ENCODE results near the gene SENP8.

The SENP8 gene

DNA sequence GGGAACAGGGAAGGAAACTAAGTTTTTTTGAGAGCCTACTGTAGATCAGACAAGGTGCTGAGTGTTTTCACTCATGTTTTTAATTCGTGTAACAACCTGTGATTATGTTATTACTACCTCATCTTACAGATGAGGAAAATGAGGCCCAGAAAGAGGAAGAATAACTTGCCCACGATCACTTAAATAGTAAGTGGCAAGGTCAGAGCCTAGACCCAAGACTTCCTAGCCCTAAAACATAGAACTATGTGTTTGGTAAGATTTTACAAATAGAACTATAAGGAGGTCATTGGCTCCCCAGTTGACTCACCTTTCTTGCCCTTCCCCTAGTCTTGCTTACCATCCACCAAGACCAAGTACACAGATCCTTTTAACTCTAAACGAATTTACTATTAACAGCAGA lies 13.7 kb downstream of the SENP8 start:
- H3K27me3 Mint-ChIP-seq (ENCODE audit: low read depth) = peaks cover 4% of the 10 kb centered on the region
- no peaks in the 10 kb centered on the region for H3K9me3 Mint-ChIP-seq
- H3K27ac Mint-ChIP-seq = no peak overlapping the region
- no peaks in the 10 kb centered on the region for H3K36me3 Mint-ChIP-seq (ENCODE audit: low read depth)
- no peak overlapping the region for H3K4me3 Mint-ChIP-seq
- H3K4me1 Mint-ChIP-seq (ENCODE audit: low read depth) = no peaks in the 10 kb centered on the region

DNA sequence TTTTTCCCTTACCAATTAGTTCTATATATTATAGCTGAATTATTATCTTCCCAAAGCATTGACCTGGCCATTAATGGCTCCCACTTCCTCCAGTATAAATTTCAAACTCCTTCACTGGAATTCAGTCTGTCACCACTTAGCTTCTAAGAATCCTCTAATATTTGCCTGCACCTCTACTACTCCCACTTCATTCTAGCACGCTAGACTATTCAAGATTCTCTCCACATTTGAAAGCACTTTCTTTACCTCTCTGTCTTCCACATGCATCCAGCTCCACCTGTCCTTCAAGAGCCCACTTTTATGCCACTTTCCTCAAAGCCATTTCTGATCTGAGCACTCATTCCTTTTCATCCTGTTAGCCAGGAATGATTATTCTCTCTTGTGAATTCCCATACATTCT lies 15.0 kb downstream of the SENP8 start:
- no peaks in the 10 kb centered on the region for H3K9me3 Mint-ChIP-seq
- H3K27me3 Mint-ChIP-seq (ENCODE audit: low read depth) = peaks cover 4% of the 10 kb centered on the region
- no peak overlapping the region for H3K27ac Mint-ChIP-seq
- H3K36me3 Mint-ChIP-seq (ENCODE audit: low read depth) = no peaks in the 10 kb centered on the region
- H3K4me3 Mint-ChIP-seq = no peak overlapping the region
- H3K4me1 Mint-ChIP-seq (ENCODE audit: low read depth) = no peaks in the 10 kb centered on the region

DNA sequence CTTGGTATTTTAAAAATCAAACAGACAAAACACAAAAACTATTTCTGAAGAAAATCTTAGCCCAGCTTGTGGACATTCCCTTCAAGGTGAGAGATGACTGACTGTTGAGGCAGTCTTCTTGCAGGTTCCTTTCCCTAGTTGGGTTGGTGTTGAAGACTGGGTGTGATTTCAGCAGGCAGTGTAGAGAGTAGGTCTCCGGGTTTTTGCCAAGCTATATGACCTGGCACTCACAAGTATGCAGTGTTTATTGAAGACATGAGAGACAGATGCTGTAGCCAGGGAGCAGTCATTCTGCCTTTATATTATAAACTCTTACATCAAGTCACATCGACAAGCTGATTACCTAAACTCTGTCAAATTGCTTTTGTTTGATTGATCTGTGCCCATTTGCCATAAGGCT lies 17.5 kb downstream of the SENP8 start:
- Mint-ChIP-seq H3K9me3 (no peaks in the 10 kb centered on the region), H3K4me1 (ENCODE audit: low read depth) (no peaks in the 10 kb centered on the region), H3K36me3 (ENCODE audit: low read depth) (no peaks in the 10 kb centered on the region), H3K4me3 (no peak overlapping the region), H3K27ac (no peak overlapping the region), H3K27me3 (ENCODE audit: low read depth) (peaks cover 4% of the 10 kb centered on the region)

DNA sequence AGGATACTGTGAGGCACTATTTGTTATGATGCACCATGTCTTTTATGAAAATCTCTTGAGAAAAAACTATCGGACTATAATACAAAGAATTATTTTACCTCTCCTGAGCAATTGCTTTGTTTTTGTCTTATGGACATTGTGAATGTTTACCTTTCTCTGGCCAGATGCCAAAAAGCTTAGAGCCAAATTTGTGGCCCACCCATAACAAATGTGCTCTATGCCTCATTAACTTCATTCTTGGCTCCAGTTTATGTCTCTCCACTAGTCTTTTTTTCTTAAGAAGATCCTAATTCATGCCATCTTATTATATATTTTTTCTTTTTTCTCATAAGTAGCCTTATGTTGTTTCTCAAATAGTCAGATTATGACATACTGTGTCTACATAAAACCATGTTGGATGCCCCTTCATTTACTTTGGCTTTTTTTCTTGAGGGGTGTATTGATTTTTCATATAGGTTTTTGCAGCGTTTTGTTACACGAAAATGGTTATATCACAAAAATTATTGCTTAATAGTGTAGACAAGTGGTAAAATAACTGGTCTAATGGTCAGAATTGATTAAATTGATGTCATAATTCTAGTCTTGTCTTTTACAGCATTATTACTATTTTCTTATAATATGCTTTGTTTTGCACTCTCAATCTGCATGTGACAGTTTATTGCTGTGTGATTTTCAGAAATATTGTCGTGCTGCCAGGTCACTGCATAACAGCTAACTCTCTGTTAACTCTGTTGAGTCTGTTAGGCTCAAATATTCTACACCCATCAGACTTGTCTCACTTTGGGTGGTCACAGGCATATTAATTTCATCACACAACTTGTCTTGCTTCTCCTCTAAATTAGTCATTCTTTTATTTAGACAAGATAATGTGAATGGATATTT lies 18.2 kb downstream of the SENP8 start:
- Mint-ChIP-seq H3K27me3 (ENCODE audit: low read depth) (peaks cover 4% of the 10 kb centered on the region), H3K4me1 (ENCODE audit: low read depth) (peaks cover 1% of the 10 kb centered on the region), H3K4me3 (no peak overlapping the region), H3K27ac (no peak overlapping the region), H3K36me3 (ENCODE audit: low read depth) (no peaks in the 10 kb centered on the region), H3K9me3 (no peaks in the 10 kb centered on the region)

- no peaks in the 10 kb centered on the region for H3K36me3 Mint-ChIP-seq (ENCODE audit: low read depth)
- no peaks in the 10 kb centered on the region for H3K27me3 Mint-ChIP-seq (ENCODE audit: low read depth)
- H3K9me3 Mint-ChIP-seq = no peaks in the 10 kb centered on the region
- peaks cover 4% of the 10 kb centered on the region for H3K4me1 Mint-ChIP-seq (ENCODE audit: low read depth)
- H3K27ac Mint-ChIP-seq = no peak overlapping the region
- no peak overlapping the region for H3K4me3 Mint-ChIP-seq
Measured at GRCh38 chr15:72139667-72140066, 21.5 kb downstream of the SENP8 start.

DNA sequence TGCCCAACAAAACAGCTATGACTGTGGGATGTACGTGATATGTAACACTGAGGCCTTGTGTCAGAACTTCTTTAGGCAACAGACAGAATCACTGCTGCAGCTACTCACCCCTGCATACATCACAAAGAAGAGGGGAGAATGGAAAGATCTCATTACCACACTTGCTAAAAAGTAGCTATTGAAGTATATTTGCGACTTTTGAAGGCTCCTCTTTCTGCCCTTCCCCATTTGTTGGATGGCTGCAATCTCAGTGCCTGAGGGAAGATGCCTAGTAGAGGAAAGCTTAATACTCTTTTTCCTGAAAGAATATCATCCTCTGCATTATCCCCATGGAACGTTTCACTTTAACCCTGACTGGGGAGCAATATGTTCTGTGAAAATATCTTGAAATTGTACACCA lies 21.9 kb downstream of the SENP8 start:
- Mint-ChIP-seq H3K4me3 (no peak overlapping the region), H3K27ac (no peak overlapping the region), H3K36me3 (ENCODE audit: low read depth) (no peaks in the 10 kb centered on the region), H3K4me1 (ENCODE audit: low read depth) (peaks cover 4% of the 10 kb centered on the region), H3K27me3 (ENCODE audit: low read depth) (no peaks in the 10 kb centered on the region), H3K9me3 (no peaks in the 10 kb centered on the region)

- no peaks in the 10 kb centered on the region for H3K36me3 Mint-ChIP-seq (ENCODE audit: low read depth)
- peaks cover 4% of the 10 kb centered on the region for H3K4me1 Mint-ChIP-seq (ENCODE audit: low read depth)
- H3K27ac Mint-ChIP-seq = no peak overlapping the region
- H3K9me3 Mint-ChIP-seq = no peaks in the 10 kb centered on the region
- H3K4me3 Mint-ChIP-seq = no peak overlapping the region
- no peaks in the 10 kb centered on the region for H3K27me3 Mint-ChIP-seq (ENCODE audit: low read depth)
Measured at GRCh38 chr15:72141171-72142084, 23.2 kb downstream of the SENP8 start.

DNA sequence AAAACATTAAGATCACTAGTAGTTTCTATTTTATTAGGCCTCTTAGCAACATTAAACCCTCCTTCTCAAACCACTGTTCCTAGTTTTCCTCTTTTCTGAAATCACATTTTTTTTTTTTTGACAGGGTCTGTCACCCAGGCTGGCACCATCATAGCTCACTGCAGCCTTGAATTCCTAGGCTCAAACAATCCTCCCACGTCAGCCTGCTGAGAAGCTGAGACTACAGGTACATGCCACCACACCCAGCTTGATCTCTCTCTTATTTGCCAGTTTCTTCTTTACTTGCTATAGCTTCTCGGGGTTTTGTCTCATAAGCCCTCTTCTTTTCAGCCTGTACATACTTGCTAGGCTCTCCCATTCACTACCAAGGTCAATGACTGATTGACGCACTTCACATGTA lies 28.0 kb downstream of the SENP8 start:
- H3K27me3 Mint-ChIP-seq (ENCODE audit: low read depth) = peaks cover 4% of the 10 kb centered on the region
- no peaks in the 10 kb centered on the region for H3K9me3 Mint-ChIP-seq
- no peaks in the 10 kb centered on the region for H3K36me3 Mint-ChIP-seq (ENCODE audit: low read depth)
- H3K4me1 Mint-ChIP-seq (ENCODE audit: low read depth) = peaks cover 4% of the 10 kb centered on the region
- H3K4me3 Mint-ChIP-seq = no peak overlapping the region
- no peak overlapping the region for H3K27ac Mint-ChIP-seq

- no peaks in the 10 kb centered on the region for H3K9me3 Mint-ChIP-seq
- no peak overlapping the region for H3K4me3 Mint-ChIP-seq
- peaks cover 4% of the 10 kb centered on the region for H3K27me3 Mint-ChIP-seq (ENCODE audit: low read depth)
- no peak overlapping the region for H3K27ac Mint-ChIP-seq
- H3K4me1 Mint-ChIP-seq (ENCODE audit: low read depth) = no peaks in the 10 kb centered on the region
- H3K36me3 Mint-ChIP-seq (ENCODE audit: low read depth) = no peaks in the 10 kb centered on the region
Measured at GRCh38 chr15:72146934-72147333, 28.7 kb downstream of the SENP8 start.

DNA sequence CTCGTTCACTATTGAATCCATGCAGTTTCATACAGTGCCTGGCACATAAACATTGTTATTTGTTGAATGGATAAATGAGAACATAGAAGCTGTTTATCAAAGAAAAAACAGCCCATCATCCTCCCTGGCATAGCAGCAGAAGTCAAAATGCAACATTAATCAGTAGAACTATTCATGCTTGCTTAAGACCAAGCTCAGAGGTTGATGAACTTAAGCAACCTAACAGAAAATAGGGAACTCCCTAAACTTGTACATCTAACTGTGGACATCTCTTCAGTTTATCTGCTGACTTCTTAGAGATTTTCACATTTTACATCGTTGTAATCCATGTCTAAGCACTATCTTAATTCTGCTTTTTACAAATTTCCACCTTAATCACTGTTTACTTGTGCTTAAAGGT lies 29.2 kb downstream of the SENP8 start:
- H3K4me1 Mint-ChIP-seq (ENCODE audit: low read depth) = no peaks in the 10 kb centered on the region
- H3K4me3 Mint-ChIP-seq = no peak overlapping the region
- no peaks in the 10 kb centered on the region for H3K36me3 Mint-ChIP-seq (ENCODE audit: low read depth)
- H3K27ac Mint-ChIP-seq = no peak overlapping the region
- H3K9me3 Mint-ChIP-seq = no peaks in the 10 kb centered on the region
- peaks cover 4% of the 10 kb centered on the region for H3K27me3 Mint-ChIP-seq (ENCODE audit: low read depth)

- Mint-ChIP-seq H3K4me3 (no peak overlapping the region), H3K4me1 (ENCODE audit: low read depth) (peaks cover 5% of the 10 kb centered on the region), H3K9me3 (no peaks in the 10 kb centered on the region), H3K27me3 (ENCODE audit: low read depth) (no peaks in the 10 kb centered on the region), H3K27ac (no peak overlapping the region), H3K36me3 (ENCODE audit: low read depth) (no peaks in the 10 kb centered on the region)
Measured at GRCh38 chr15:72153269-72154000, 35.2 kb downstream of the SENP8 start.

DNA sequence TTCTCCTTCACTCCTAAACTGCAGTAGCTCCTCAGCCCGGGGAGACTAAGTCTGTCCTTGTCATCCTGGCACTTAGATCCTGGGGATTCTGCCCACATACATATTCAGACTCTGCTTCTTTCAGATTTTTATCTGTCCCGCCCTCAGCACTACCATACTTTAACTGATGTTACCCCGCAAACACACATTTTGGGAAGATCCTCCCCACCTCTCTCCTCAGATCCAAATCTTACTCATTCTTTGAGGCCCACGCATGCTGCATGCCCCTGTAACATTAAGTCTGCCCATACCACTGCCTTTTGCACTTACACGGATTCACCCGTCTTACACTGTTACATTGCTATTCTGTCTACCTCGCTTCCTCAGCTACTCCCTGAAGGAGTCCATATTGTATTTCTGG lies 36.1 kb downstream of the SENP8 start:
- H3K36me3 Mint-ChIP-seq (ENCODE audit: low read depth) = no peaks in the 10 kb centered on the region

DNA sequence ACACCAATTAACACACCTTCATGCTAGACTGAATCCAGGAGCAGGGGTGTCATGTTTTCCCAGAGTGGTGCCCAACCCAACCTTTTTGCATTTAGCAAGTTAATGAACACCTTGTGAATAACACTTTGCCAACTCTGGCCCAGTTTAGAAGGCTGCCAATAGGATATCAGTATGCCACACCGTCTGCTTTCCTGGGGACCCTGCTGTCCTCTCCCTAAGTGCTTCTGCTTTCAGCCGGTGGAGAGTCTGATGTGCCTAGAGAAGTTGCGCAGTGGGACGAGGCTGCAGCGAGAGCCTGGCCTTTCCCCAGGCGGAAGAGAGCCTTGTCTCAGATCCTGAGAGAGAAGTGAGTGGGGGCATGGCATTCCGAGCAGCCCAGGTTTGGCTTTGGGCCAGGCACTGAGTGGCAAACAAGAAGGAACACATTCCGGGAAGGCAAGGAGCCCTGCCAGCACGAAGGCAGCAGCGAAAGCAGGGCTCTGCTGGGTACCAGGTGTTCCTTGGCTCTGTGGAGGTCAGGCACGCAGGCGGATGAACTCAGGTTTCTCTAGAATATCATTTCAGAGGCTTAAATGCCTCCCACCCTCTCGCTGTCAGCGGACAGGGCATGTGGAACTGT lies 36.9 kb downstream of the SENP8 start:
- Mint-ChIP-seq H3K9me3 (no peaks in the 10 kb centered on the region), H3K27ac (no peak overlapping the region), H3K36me3 (ENCODE audit: low read depth) (no peaks in the 10 kb centered on the region), H3K27me3 (ENCODE audit: low read depth) (peaks cover 4% of the 10 kb centered on the region), H3K4me1 (ENCODE audit: low read depth) (peaks cover 5% of the 10 kb centered on the region), H3K4me3 (no peak overlapping the region)

More for the DNA sequence above, 36.1 kb downstream of the SENP8 start:
- Mint-ChIP-seq H3K9me3 (no peaks in the 10 kb centered on the region), H3K27ac (no peak overlapping the region), H3K4me3 (no peak overlapping the region), H3K27me3 (ENCODE audit: low read depth) (peaks cover 4% of the 10 kb centered on the region), H3K4me1 (ENCODE audit: low read depth) (peaks cover 5% of the 10 kb centered on the region)

Measured in T-helper 1 cell treated with Interleukin-12 subunit alpha and Interleukin-12 subunit beta and Interleukin-4 antibody, amounts not matched to agents 30 μg/mL and 1 μg/mL, for 36 hours (primary cell).